ENCODE data around the gene DYNLL1.

- TF ChIP-seq CTCF (conservative IDR thresholded peaks at IDR 0.05 in 1 of 2, IDR thresholded peaks at IDR 0.05 in 1 of 2; ENCODE audit: low read depth in 1 of 2, low read length in 2 of 2) (no peak), EZH2 (IDR thresholded peaks at IDR 0.05; ENCODE audit: low read length, missing control alignments) (no peak)
These were observed 47.9 kb upstream of the DYNLL1 start for GRCh38 chr12:120447992-120448391.

Measured in fibroblast of lung (primary cell).